ENCODE data around the gene SAPCD1.

SAPCD1 gene

DNA sequence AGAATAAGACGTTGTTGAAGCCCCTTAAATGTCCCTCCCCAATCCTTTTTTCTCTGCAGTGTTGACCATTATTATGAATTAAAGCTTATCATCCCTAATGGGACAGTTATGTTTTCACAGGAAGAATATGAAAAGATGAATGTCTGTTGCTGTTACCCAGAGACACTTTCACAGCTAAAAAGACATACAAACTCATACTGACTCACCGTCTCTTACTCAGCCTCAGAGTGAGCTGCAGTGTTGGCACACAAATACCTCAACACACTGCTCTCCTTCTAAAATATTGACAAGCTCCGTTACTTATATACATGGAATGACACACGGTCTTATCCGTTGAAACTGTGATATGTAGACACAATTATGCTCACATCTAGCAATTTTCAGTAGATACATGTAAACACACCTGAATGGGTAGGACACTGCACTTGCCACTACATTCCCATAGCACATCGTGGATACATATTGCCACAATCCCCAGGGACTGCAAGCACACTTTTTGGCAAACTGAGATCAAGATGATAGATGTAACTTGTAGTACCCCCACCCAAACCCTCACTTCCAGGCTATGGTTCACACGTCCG lies 9.6 kb upstream of the SAPCD1 start:
- no peak for DNase-seq (ENCODE audit: low spot score)

DNA sequence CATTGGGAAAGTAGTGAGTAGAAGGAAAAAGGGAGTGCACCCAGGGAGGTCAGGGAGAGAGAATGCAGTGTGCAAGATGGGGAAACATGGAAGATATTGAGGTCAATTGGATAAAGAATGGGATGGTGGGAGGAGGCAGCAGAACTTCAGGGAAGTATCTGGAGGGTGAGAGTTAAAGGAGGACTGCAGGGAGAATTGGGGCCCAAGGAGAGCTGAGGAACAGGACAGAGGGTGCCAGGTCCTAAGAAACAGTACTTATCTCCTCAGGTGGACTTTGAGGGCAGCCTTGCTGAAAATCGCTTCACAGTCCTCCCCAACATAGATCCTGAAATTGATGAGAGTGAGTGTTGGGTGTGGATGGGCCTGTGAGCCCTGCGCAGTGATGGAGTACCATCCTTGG lies 4.2 kb upstream of the SAPCD1 start:
- no peak for DNase-seq (ENCODE audit: low spot score)

GRCh38 chr6:31760790-31761189 lies 1.7 kb upstream of the SAPCD1 start:
- no peak for DNase-seq (ENCODE audit: low spot score)

GRCh38 chr6:31761343-31761742 lies 1.1 kb upstream of the SAPCD1 start:
- no peak for DNase-seq (ENCODE audit: low spot score)

DNA sequence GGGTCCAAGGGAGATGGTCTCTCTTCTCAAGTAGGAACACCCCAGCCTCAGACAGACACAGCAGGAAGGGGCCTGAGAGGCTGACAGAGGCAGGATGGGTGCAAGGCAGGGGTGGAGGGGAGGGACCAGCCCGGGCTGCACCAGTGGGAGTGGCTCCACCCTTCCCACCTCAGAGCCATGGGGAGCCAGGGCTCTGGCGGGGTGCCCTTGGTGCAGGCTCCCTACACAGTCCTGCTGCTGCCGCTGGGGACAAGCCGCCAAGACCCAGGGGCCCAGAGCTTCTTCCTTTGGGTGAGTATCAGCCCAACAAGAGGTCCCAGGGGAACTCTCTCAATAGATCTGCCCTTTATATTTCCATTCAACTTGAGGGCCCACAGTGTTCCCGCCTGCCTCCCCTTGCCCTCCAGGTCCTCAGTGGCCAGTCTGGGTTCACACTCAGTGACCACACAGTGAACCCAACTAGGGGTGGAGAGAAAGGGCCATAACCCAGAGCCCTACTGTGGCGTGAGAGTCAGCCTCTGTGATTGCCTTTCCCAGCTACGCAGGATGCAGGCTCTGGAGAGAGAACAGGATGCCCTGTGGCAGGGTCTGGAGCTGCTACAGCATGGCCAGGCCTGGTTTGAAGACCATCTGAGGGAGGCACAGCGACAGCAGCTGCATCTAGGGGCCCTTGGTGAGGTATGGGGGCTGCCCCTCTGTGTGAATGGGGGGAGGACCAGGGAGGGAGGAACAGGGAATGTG lies 592 bp downstream of the SAPCD1 start:
- no peak for DNase-seq (ENCODE audit: low spot score)

DNA sequence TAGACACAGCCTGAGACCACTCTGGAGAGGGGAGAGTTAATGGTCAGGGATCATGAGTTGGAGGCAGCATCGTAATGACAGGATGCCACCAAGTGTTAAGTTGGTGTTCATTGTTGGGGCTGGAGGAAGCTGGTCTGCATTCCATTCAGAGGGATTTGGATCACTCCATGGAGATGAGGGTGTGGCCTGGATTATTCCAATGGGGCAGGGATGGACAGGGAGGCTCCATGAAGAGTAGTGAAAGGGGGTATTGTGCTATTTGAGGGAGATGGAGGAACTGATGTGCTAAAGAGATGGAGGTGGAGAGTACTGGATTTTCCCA lies 1.1 kb downstream of the SAPCD1 start:
- DNase-seq (ENCODE audit: low spot score): no peak

DNA sequence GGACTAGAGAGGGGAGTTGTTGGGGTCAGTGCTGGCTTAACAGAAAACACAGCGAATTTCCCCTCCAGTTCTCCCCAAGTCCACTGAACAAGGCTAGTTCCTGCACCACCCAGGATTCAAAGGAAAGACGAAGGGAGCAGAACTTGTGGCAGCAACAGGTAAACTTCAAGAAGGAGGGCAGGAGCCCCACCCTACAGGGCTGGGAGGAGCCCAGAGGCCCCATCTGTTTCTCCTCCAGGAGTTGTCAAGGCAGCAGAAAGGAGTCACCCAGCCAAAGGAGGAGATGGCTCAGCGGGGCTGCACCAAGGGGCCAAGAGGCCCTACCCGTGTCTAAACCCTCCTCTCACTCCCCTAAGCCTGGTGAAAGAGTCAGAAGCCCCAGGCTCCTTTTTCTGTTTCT lies 1.7 kb downstream of the SAPCD1 start:
- DNase-seq (ENCODE audit: low spot score): no peak

GRCh38 chr6:31765559-31765909 lies 3.1 kb downstream of the SAPCD1 start:
- no peak for DNase-seq (ENCODE audit: low spot score)

DNA sequence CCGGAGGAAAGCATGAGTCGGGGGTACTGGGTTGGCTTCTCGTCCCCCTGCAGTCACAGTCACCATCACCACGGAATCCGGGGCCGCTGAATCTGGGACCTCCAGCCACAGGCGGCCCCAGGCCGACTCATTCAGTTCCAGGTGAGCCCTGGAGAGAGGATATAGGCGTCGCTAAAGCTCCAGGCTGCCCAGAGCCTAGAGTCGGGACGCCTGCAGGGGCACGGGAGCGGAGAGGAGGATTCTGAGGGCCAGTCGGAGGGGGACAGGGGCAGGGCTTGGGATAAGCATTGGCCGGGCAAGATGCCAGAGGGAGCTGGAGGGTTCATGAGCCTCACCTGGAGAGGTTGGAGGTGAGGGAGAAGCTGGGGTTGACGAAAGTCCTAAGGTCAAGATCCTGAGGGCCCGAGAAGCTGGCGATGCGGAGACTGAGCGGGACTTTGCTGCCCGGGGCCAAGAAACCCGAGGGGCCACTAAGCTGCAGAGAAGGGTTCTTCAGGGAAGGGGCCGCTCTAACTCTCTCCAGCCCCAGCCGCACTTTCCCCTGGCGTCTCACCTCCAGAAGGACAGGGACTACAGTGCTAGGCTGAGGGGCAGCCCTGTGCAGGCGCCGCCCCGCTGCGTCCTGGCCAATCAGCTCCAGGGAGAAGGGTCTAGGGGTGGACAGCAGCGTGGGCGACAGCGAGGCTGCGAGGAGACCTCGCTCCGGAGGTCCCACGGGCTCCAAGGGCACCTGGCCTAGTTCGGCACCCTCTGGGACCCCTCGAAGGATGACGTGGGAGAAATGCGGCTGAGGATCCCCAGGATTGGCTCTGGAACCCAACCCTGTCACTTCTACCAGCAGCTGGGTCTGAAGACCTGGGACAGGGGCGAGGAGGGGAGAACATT lies 3.7 kb downstream of the SAPCD1 start:
- no peak for DNase-seq (ENCODE audit: low spot score)

DNA sequence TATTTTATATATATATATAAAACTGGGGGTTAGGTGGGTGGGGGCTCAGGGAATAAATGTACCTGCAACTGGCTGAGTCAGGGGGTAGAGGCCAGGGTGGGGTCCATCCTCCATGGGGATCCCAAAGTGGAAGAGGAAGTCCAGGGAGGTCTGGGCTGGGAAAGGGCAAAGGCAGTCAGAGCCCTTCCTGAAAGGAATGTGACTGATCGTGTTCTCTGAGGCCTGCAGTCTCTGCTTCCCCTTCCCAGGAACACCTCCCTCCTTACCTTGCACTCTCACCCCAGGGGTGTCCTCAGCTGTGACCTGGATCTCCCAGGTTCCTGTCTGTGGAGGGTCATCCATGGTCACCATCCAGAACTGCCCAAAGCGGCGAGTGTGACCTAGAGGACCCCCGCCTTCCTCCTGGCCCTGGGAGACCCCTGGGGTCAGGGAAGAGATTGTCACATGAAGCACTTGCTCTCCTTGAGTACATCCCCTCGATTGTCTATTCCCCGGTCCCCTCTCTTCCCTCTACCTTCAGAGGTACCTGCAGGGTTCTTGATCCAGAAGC lies 4.7 kb downstream of the SAPCD1 start:
- DNase-seq (ENCODE audit: low spot score): no peak

- DNase-seq (ENCODE audit: low spot score): no peak
Measured at GRCh38 chr6:31768363-31769257, 6.2 kb downstream of the SAPCD1 start.

GRCh38 chr6:31769684-31770371 lies 7.4 kb downstream of the SAPCD1 start:
- peak; percentile 91 for DNase-seq (ENCODE audit: low spot score)

- no peak for DNase-seq (ENCODE audit: low spot score)
Measured at GRCh38 chr6:31770860-31771259, 8.4 kb downstream of the SAPCD1 start.

DNA sequence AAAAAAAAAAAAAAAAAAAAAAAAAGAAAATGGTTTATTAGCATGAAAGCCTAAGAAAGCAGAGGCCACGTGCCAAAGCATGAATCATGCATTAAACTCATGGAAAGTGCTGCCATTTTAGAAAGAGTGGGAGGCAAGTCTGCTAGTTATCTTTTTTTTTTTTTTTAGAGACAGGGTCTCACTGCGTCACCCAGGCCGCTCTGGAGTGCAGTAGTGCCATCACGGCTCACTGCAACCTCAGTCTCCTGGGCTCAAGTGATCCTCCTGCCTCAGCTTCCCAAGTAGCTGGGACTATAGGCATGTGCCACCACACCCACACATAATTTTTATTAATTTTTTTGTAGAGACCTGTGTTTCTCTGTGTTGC lies 9.5 kb downstream of the SAPCD1 start:
- no peak for DNase-seq (ENCODE audit: low spot score)

- DNase-seq (ENCODE audit: low spot score): no peak
Measured at GRCh38 chr6:31775184-31775583, 12.7 kb downstream of the SAPCD1 start.

DNA sequence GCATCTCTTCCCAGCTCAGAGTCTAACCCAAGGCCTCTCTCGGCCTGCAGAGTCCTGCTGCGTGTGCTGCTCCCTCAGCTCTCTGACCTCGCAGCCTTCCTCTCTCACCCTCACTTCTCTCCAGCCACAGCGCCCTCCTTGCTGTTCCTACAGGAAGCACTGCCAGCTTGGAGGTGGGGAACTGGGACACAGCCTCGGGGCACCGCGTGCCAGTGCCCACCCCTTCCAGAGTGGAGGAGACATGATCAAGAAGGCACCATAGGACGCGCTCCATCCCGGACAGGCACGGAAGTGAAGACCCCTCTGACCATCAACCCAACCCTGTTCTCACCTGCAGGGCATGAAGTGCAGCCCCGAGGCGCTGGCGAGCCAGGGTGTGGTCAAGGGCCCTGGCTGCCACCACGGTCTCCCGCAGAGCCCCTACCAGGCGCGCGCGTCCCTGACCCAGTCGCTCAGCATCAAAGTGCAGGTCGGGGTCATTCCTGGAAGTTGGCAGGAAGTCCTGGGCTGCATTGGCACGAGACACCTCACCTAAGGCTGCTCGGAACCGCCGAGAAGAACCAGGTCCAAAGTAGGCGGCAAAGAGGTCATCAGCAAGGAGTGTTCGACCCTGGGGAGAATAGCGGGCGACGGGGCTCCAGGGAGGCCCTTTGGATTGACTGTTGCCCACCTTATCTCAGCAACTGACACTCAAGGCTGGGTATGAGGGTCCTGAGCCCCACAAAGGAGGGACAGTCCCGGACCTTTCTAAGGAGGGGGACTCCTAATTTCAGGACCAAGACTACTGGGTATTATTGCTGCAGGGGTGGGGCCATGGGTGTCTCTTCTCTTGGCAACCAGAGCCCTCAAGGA lies 13.4 kb downstream of the SAPCD1 start:
- DNase-seq (ENCODE audit: low spot score): no peak

DNA sequence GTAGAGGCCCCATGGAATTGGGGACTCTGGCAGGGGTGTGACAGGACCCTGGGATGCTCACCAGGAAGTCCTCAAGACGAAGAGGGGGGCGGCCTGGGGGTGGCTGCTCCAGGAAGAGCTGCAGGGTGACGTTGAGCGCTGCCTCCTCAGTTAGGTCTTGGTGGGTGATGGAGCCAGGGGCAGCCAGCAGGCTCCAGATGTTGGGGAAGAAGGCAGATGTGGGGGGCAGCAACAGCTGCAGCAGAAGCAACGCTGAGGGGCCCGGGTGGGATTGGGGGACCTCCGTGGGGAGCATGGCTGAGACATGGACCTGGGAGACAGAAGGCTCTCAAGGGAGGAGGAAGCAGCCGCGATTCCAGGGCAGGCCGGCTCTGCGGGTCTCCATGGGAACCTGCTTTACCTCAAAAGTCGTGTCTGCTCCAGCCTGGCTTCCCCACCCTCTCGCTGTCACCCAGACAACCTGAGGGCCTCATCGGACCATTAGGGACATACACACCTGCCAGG lies 14.1 kb downstream of the SAPCD1 start:
- no peak for DNase-seq (ENCODE audit: low spot score)

DNA sequence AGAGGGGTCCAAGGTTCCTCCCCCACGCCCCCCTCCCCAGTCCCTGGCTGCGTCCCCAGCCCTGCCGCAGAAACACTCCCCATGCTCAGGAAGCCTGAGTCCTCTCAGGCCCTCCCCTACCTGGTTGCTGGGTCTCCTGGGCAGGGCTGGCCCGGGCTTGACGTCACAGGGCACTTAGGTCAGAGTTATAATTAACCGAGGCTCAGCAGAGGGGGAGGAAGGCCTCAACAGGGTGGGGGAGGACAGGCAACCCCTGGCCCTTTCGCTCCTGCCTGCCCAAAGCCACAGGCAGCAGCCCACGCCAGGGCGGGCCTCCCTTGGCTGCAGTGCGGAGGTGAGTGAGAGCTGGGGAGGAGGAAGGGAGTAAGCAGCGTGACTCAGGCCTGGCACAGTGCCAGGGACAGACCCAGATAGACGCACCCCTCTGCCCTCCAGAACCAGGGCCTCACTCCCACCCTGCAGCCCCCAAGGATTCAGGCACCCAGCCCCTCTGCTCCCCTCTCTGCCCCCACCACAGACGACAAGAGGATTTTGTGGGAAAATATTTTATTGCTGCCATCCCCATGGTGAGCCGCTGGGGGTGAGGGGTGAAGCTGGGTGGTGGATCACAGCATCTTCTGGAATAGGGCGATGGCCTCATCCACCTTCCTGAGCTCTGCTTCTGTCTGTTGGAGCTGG lies 14.7 kb downstream of the SAPCD1 start, which contains the start of gene VWA7:
Gene VWA7, minus strand, starts transcription at position 340 of the 678 bp plus-strand sequence. CDS start 549 bp downstream, outside the sequence.
- no peak for DNase-seq (ENCODE audit: low spot score)

DNA sequence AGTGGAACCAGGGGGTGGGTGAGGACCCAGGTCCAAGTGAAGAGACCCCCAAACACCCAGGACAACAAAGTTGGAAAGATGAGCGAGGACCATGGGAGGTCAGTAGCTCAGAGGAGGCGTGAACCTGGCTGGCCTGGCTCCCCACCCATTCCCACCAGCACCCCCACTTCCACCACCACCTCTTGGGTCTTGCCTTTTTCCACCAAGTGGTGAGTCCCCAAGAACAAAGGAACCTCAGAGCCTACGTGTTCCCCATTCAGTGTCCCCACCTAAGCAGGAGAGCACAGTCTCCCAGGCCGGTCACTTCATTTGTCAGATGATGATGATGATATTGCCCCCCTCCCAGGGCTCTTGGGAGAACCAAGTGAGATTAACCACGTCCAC lies 15.2 kb downstream of the SAPCD1 start:
- DNase-seq (ENCODE audit: low spot score): no peak

GRCh38 chr6:31778193-31778592 lies 15.7 kb downstream of the SAPCD1 start:
- no peak for DNase-seq (ENCODE audit: low spot score)
